GM12872 (cell line): ENCODE measurements around the gene FOXK1.
A peak's percentile ranks its signal among the peaks of the same experiment; 100 is the strongest.

Experiments used
- TF ChIP-seq, protein P1 (sequence below): IDR thresholded peaks from 3 replicates; pipeline ENCODE4 v1.5.1; 2011; ENCODE audit warnings: low read depth, mild to moderate bottlenecking, low read length, moderate library complexity; ENCODE audit not compliant: insufficient read depth

Gene FOXK1

DNA sequence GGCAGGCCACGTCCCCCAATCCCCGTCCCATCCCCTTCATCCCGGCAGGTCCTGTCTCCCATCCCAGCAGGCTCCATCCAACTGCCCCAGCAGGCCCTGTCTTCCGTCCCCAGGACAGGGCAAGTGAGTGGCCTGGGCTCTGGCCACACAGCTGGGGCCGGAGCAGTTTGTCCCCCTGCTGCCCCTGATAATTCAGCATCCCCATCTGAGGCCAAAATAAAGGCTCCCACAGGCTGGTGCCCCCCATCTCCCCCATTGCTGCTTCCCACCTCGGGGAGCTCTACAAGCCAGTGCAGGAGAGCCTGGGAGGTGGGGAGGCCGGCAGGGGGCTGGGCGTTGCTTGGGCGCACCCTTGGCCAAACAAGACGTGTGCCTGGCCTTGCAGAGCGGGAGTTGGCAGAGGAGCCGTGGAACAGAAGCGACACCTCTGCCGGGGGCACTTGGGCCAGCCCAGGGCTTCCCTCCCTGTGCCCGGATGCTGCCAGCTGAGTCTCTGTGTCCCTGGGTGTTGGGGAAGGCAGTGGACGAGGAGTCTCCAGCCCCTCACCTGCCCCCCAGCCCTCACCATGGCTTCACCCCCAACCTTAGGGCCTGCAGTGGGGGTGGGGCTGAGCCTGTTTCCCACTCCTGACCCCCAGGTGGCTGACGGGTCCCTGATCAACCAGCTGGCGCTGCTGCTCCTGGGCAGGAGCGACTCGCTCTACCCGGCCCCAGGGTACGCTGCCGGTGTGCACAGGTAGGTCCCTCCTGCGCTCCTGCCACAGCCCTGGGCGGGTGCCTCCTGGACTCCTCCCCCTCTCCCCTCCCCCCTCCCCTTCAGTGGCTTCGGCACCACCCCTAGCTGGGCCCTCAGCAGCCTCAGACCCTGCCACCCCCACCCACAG lies 107.3 kb downstream of the FOXK1 start:
- TF ChIP-seq, protein P1, sequence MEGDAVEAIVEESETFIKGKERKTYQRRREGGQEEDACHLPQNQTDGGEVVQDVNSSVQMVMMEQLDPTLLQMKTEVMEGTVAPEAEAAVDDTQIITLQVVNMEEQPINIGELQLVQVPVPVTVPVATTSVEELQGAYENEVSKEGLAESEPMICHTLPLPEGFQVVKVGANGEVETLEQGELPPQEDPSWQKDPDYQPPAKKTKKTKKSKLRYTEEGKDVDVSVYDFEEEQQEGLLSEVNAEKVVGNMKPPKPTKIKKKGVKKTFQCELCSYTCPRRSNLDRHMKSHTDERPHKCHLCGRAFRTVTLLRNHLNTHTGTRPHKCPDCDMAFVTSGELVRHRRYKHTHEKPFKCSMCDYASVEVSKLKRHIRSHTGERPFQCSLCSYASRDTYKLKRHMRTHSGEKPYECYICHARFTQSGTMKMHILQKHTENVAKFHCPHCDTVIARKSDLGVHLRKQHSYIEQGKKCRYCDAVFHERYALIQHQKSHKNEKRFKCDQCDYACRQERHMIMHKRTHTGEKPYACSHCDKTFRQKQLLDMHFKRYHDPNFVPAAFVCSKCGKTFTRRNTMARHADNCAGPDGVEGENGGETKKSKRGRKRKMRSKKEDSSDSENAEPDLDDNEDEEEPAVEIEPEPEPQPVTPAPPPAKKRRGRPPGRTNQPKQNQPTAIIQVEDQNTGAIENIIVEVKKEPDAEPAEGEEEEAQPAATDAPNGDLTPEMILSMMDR = no peak

DNA sequence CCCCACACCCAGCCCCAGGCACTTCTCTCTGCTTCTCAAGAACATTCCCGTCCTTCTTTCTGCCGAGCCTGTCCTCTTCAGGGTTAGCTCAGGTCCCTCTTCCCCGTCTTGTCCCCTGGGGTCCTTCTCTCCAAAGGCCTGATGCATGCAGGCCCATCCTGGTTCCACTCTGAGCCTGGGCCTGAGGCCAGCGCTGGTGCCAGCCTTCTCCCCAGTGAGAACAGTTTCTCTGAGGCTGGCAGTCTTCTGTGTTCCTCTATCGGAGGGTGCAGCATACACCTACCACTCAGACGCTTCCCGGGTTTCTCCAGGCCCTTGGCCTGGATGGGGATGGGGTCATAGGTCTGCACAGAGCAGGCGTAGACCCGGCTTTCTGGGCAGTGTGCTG lies 108.0 kb downstream of the FOXK1 start:
- TF ChIP-seq, protein P1 = no peak

DNA sequence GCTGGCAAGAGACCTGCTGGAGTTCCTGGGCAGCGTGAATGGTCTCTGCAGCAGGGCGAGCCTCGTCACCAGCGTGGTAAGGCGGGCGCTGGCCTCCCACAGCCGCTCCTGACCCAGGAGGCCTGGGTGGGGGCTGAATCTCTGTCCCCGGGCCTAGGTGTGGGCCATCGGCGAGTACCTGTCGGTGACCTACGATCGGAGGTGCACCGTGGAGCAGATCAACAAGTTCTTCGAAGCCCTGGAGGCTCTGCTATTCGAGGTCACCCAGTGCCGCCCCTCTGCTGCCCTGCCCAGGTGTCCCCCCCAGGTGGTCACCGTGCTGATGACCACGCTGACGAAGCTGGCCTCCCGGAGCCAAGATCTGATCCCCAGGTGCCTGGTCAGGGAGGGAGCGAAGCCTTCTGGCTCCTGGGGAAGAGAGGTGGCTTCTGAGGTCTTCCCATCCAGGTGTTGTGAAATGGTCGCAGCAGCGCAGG lies 108.5 kb downstream of the FOXK1 start:
- TF ChIP-seq, protein P1 = no peak

DNA sequence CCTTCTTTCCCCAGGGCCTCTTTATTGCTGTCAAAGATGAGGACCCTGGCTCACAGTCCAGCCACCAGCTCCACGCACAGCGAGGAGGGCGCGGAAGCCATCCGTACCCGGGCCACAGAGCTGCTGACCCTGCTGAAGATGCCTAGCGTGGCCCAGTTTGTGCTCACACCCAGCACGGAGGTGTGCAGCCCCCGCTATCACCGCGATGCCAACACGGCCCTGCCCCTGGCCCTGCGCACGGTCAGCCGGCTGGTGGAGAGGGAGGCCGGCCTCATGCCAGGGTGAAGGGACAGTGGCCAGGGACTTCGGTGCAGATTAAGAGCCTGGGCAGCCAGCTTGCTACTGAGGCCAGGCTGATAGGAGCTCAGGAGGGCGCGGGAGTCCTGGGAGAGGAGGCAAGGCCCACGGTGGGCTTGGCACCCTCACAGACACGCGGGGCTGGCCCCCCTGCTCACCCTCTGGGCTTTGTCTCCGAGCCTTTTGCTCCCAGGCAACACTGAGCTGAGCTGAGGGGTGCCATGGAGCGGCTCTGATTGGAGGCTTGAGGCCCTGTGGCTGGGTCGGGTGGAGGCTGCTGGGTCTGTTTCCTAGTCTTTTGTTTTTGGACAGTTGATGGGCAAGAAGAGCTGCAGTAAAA lies 109.1 kb downstream of the FOXK1 start:
- TF ChIP-seq, protein P1 = no peak

DNA sequence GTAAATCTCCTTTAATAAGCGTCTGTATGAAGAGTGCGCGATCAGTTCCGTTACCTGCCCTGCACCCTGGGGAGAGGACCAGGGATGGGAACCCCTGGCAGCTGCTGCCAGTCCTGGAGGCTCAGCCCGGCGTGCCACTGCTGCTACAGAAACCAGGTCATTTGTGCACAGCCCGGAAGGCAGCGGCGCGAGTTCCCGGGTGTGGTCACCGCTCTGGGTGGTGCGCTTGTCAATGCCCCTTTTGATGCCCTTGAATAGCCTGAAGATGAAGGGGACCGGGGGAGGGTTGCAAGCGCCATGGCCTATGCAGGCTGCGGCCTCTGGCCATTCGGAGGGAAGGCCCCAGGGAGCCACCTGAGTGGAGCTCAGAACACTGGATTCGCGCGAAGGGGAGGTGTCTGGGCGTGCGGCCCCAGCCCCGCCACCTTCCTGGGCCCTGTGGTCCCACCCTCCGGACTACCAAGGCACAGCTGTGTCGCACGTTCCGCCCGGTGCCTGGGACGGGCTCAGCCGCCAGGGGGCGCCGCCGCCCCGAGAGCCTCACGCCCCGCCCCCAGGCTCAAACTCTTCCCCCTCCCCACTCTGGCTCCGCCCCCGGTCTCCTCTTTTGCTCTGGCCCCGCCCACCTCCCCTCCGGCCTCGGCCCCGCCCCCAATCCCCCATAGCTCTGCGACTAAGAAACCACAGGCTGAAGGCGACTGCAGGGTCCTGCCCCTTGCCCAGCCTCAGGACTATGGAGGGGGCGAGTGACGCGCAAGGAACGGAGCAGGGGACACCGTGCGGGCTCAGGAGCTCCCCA lies 109.8 kb downstream of the FOXK1 start:
- TF ChIP-seq, protein P1 = peak; percentile 60

DNA sequence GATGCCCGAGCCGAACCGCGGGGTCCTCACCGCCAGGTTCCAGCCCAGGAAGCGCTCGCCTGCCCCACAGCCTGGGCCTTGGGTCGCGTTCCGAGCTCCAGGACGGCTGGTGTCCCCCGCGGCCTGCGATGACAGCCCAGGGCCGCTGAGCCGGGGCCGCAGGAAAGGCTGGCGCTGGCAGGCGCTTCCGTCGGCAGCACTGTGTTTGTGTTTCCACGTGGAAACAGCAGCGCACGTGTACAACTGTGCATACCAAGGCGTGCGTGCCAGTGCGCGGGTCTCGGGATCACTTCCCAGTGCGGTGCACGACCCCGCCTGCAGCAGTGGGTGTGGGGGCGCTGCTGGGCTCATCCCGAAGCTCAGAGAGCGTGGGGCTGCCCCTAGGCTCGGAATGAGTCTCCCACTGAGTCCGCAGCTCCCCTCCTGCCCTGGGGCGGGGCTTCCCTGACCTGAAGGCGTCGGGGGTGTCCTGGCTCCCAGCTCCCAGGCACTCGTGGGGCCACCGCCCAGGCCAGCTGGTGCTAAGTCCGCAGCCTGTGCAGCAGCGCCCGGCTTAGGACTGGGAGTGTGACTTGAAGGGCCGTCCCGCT lies 110.5 kb downstream of the FOXK1 start:
- TF ChIP-seq, protein P1 = no peak
